Islet of Langerhans (tissue), 1 donor: ENCODE results near the gene PPP3CA.

Source experiments
- FAIRE-seq: peaks from one replicate; lab custom pipeline; 2011; peaks lifted over from hg19 to GRCh38; lab: Jason Lieb, UNC

Gene PPP3CA

GRCh38 chr4:101329592-101329991 is 17.7 kb downstream of the PPP3CA start:
- no peak for FAIRE-seq

- no peak for FAIRE-seq
Observed at GRCh38 chr4:101328063-101328602, 19.2 kb downstream of the PPP3CA start.

- no peak for FAIRE-seq
Observed at GRCh38 chr4:101326576-101326975, 20.8 kb downstream of the PPP3CA start.

- no peak for FAIRE-seq
Observed at GRCh38 chr4:101322743-101323142, 24.6 kb downstream of the PPP3CA start.

GRCh38 chr4:101321481-101322042 is 25.8 kb downstream of the PPP3CA start:
- FAIRE-seq, result no peak

- no peak for FAIRE-seq
Observed at GRCh38 chr4:101315786-101316185, 31.5 kb downstream of the PPP3CA start.

GRCh38 chr4:101315041-101315440 is 32.3 kb downstream of the PPP3CA start:
- no peak for FAIRE-seq

- FAIRE-seq, result peak; percentile 87
Observed at GRCh38 chr4:101309925-101310324, 37.4 kb downstream of the PPP3CA start.

- no peak for FAIRE-seq
Observed at GRCh38 chr4:101307899-101308298, 39.4 kb downstream of the PPP3CA start.

GRCh38 chr4:101306764-101307615 is 40.3 kb downstream of the PPP3CA start:
- FAIRE-seq, result peak; percentile 68

GRCh38 chr4:101306225-101306624 is 41.1 kb downstream of the PPP3CA start:
- no peak for FAIRE-seq

GRCh38 chr4:101304916-101305315 is 42.4 kb downstream of the PPP3CA start:
- no peak for FAIRE-seq

GRCh38 chr4:101299899-101300540 is 47.3 kb downstream of the PPP3CA start:
- no peak for FAIRE-seq

GRCh38 chr4:101299021-101299420 is 48.3 kb downstream of the PPP3CA start:
- FAIRE-seq, result no peak

- no peak for FAIRE-seq
Observed at GRCh38 chr4:101295691-101296090, 51.6 kb downstream of the PPP3CA start.

GRCh38 chr4:101294597-101294996 is 52.7 kb downstream of the PPP3CA start:
- no peak for FAIRE-seq

- FAIRE-seq, result no peak
Observed at GRCh38 chr4:101292901-101293300, 54.4 kb downstream of the PPP3CA start.

GRCh38 chr4:101292214-101292613 is 55.1 kb downstream of the PPP3CA start:
- FAIRE-seq, result no peak

GRCh38 chr4:101291198-101291597 is 56.1 kb downstream of the PPP3CA start:
- no peak for FAIRE-seq

GRCh38 chr4:101290654-101291053 is 56.7 kb downstream of the PPP3CA start:
- FAIRE-seq, result no peak

GRCh38 chr4:101289306-101289705 is 58.0 kb downstream of the PPP3CA start:
- peak; percentile 55 for FAIRE-seq

GRCh38 chr4:101288365-101289145 is 58.8 kb downstream of the PPP3CA start:
- FAIRE-seq, result no peak
